Fibroblast of villous mesenchyme (primary cell): ENCODE measurements around the gene CSH2. TPM values are rescaled to one million over a fixed set of nuclear protein-coding genes. Genes with fewer than 3 reads are reported as not detected.
"Not testable (repeated sequence)": the region's sequence is repeated elsewhere in the genome, so short reads cannot be mapped to it uniquely, and the experiment has no call there.

Experiments
- DNase-seq: peaks from one replicate; pipeline ENCODE4 v3.0.0-alpha.2; 2010; ENCODE audit warnings: low read depth
- H3K4me3 ChIP-seq: 2 replicates; pipeline ENCODE4 v1.5.1; 2011; ENCODE audit warnings: low read depth, mild to moderate bottlenecking, low read length
- total RNA-seq: library from RNA; depleted of rRNA; stranded (reverse); fragments of >200 nt; gene quantifications from 2 replicates; pipeline ENCODE4 v1.2.3, GENCODE V29; 2012
- TF ChIP-seq, protein P1 (sequence below): IDR thresholded peaks from 2 replicates; pipeline ENCODE4 v1.5.1; 2012; ENCODE audit warnings: low read depth, mild to moderate bottlenecking, low read length; ENCODE audit not compliant: insufficient read depth

Gene CSH2
- not detected in 2 replicates for total RNA-seq

DNA sequence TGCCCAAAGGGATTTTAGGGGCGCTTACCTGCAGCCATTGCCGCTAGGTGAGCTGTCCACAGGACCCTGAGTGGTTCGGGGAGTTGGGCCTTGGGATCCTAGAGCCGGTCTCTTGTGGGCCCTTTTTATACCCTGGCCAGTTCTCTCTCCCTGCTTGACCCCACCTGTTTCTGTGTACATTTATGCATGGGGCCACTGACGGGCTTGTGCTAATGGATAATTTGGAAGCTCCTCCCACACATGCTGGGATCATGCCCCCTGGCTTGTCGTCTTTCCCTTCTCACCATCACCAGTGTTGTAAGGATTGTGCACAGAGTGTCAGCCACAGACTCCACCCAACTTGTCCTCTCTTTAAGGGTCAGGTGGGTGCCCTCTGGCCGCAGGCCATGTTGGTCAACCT, at the start of gene CSH2:
Gene CSH2, minus strand, starts transcription at position 101 of the 400 bp plus-strand sequence. Its CDS starts 63 bp downstream, at position 38.
- H3K4me3 ChIP-seq, DNase-seq: not testable (repeated sequence)

DNA sequence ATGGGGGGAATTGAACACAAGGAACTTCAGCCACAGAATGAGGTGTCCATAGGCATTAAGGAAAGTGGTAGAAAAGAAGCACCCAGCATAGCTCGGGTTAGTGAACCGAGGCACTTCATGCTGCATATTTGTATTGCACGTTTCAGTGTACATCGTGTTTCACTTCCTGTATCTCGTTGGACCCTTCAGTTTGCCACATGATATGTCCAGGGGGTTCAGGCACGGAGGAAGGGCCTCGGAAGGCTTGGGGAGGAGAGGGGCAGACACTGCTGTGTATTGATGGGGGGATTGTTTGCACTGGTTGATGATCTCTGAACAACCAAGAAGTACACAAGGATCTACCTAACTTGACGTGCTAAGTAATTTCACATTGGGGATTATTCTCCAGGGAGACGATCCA, 48.9 kb upstream of the CSH2 start:
- DNase-seq, H3K4me3 ChIP-seq: not testable (repeated sequence)

DNA sequence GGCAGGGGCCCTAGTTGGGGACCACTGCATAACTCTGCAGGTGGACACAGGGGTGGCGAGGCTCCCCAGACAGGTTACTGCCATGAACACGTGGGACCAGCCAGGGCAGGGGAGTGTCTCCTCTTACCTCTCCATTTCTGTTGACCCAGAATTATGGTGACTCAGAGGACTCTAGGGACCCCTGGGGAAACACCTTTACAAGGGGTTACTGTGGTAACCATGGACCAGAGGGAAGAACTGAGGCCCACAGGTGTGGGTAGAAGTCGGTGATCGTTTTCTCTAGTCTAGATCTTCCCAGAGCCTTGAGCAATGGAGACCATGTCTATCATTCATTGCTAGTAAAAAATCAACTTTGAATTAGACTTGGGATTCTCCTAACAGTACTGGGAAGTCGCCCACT, 47.3 kb upstream of the CSH2 start:
- not testable (repeated sequence) for H3K4me3 ChIP-seq, DNase-seq

DNA sequence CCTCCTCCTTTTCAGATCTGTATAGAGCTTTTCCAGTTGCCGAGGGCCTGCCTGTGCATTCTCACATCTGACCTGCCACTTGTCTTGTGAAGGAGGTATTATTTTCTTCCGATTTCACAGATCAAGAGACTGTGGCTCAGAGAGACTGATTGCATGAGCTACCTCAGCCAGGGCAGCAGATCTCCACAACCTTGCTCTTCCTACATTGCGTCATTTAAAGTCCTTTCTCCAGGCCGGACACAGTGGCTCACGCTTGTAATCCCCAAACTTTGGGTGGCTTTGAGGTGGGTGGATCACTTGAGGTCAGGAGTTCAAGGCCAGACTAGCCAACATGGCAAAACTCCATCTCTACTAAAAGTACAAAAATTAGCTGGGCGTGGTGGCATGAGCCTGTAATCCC, 46.6 kb upstream of the CSH2 start:
- DNase-seq, H3K4me3 ChIP-seq: not testable (repeated sequence)

DNA sequence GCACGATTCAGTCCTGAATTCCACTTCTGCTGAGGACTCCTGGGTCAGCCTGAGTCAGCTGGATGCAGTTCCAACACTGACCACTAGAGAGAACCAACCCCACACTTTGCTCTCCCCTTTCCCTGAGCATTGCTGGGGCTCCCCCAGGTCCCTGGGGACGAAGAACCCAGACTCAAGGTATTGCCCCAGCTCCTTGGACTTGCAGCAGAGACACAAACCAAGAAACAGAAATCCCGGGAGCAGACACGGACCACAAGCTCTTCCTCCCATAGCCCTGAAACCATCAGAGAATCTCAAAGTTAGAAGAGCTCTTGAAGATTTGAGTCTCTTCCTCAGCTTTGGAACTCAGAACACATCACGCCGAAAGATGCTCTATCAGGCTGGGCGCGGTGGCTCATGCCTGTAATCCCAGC, 45.8 kb upstream of the CSH2 start:
- H3K4me3 ChIP-seq = no peak overlapping the region
- peak; percentile 53 for DNase-seq
- TF ChIP-seq, protein P1, sequence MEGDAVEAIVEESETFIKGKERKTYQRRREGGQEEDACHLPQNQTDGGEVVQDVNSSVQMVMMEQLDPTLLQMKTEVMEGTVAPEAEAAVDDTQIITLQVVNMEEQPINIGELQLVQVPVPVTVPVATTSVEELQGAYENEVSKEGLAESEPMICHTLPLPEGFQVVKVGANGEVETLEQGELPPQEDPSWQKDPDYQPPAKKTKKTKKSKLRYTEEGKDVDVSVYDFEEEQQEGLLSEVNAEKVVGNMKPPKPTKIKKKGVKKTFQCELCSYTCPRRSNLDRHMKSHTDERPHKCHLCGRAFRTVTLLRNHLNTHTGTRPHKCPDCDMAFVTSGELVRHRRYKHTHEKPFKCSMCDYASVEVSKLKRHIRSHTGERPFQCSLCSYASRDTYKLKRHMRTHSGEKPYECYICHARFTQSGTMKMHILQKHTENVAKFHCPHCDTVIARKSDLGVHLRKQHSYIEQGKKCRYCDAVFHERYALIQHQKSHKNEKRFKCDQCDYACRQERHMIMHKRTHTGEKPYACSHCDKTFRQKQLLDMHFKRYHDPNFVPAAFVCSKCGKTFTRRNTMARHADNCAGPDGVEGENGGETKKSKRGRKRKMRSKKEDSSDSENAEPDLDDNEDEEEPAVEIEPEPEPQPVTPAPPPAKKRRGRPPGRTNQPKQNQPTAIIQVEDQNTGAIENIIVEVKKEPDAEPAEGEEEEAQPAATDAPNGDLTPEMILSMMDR = peak; percentile 97

DNA sequence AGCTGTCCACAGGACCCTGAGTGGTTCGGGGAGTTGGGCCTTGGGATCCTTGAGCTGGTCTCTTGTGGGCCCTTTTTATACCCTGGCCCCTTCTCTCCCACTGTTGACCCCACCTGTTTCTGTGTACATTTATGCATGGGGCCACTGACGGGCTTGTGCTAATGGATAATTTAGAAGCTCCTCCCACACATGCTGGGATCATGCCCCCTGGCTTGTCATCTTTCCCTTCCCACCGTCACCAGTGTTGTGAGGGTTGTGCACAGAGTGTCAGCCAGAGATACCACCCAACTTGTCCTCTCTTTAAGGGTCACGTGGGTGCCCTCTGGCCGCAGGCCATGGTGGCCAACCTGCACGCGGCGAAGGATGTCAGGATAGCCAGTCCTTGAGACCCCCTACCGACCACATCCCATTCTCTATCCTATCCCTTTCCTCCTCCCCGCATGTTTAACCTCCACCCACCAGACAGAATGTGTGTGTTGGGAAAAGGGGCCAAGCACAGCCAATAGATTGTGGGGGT, 45.4 kb upstream of the CSH2 start, which contains the start of gene GH1:
Gene GH1, minus strand, starts transcription at position 51 of the 517 bp plus-strand sequence. CDS start 63 bp downstream, outside the sequence.
- not testable (repeated sequence) for H3K4me3 ChIP-seq, DNase-seq

DNA sequence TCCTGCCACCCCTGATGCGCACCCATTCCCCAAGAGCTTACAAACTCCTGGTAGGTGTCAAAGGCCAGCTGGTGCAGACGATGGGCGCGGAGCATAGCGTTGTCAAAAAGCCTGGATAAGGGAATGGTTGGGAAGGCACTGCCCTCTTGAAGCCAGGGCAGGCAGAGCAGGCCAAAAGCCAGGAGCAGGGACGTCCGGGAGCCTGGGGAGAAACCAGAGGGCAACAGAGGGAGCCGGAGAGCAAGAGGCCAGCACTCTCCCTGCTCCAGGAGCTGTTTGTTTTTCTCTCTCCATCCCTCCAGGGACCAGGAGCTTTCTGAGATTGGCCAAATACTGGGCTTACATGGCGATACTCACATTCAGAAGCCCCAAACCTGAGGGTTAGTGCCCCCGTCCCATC, 44.8 kb upstream of the CSH2 start:
- no peak for DNase-seq
- TF ChIP-seq, protein P1 = no peak
- no peak overlapping the region for H3K4me3 ChIP-seq

DNA sequence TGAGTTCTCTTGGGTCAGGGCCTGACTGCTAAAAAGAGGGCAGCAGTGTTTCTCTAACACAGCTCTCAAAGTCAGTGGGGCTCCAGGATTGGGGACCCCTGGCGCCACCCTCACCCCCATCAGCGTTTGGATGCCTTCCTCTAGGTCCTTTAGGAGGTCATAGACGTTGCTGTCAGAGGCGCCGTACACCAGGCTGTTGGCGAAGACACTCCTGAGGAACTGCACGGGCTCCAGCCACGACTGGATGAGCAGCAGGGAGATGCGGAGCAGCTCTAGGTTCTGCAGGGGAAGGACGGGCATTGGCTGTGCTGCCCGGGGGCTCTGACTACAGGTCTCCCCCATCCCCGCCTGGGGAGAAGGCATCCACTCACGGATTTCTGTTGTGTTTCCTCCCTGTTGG, 44.2 kb upstream of the CSH2 start:
- no peak overlapping the region for H3K4me3 ChIP-seq
- DNase-seq = no peak
- TF ChIP-seq, protein P1 = no peak

DNA sequence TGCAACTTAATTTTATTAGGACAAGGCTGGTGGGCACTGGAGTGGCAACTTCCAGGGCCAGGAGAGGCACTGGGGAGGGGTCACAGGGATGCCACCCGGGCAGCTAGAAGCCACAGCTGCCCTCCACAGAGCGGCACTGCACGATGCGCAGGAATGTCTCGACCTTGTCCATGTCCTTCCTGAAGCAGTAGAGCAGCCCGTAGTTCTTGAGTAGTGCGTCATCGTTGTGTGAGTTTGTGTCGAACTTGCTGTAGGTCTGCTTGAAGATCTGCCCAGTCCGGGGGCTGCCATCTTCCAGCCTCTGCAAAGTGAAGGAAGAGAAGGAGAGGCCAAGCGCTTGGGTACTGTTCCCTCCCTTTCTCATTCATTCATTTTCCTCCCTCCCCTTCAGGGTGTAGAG, 43.7 kb upstream of the CSH2 start:
- DNase-seq, H3K4me3 ChIP-seq: not testable (repeated sequence)

DNA sequence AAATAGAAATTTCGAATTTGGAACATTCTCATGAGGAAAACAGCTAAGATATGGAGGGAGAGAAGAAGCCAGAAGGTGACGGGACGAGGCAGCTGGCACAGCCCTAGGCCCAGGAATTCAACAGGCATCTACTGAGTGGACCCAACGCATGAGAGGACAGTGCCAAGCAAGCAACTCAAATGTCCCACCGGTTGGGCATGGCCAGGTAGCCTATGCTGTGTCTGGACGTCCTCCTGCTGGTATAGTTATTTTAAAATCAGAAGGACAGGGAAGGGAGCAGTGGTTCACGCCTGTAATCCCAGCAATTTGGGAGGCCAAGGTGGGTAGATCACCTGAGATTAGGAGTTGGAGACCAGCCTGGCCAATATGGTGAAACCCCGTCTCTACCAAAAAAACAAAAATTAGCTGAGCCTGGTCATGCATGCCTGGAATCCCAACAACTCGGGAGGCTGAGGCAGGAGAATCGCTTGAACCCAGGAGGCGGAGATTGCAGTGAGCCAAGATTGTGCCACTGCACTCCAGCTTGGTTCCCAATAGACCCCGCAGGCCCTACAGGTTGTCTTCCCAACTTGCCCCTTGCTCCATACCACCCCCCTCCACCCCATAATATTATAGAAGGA, 43.2 kb upstream of the CSH2 start:
- no peak for DNase-seq
- H3K4me3 ChIP-seq = no peak overlapping the region
- TF ChIP-seq, protein P1 = no peak

DNA sequence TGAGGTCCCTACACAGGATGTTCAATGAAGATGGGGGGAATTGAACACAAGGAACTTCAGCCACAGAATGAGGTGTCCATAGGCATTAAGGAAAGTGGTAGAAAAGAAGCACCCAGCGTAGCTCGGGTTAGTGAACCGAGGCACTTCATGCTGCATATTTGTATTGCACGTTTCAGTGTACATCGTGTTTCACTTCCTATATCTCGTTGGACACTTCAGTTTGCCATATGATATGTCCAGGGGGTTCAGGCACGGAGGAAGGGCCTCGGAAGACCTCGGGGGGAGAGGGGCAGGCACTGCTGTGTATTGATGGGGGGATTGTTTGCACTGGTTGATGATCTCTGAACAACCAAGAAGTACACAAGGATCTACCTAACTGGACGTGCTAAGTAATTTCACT, 42.3 kb upstream of the CSH2 start:
- DNase-seq, H3K4me3 ChIP-seq: not testable (repeated sequence)
